Esophagus squamous epithelium (tissue), 5 donors: ENCODE measurements around the gene PLD2. TPM values are rescaled to one million over a fixed set of nuclear protein-coding genes. Genes with fewer than 3 reads are reported as not detected.
"Not testable (repeated sequence)": the region's sequence is repeated elsewhere in the genome, so short reads cannot be mapped to it uniquely, and the experiment has no call there.

Source experiments
- DNase-seq: peaks from one replicate; lab custom pipeline; 2025; lab: John Stamatoyannopoulos, UW
- H3K27ac ChIP-seq, 4 donors: fragments of 200-600 bp; sonication (generic); one replicate each; pipeline ENCODE4 v1.5.1; 2016 to 2019; ENCODE audit warnings: mild to moderate bottlenecking in 1 of 4
- H3K27me3 ChIP-seq, 4 donors: fragments of 200-600 bp; sonication (generic); 1 replicate in 3 of 4; 2 replicates in 1 of 4; pipeline versions ENCODE4 v1.5.1 to v1.6.0; 2017 to 2021; ENCODE audit warnings: antibody characterized with exemption in 1 of 4
- H3K36me3 ChIP-seq, 3 donors: fragments of 200-600 bp; sonication (generic); one replicate each; pipeline ENCODE4 v1.5.1; 2016 to 2019
- H3K4me1 ChIP-seq, 3 donors: fragments of 200-600 bp; sonication (generic); one replicate each; pipeline ENCODE4 v1.5.1; 2017 to 2019
- H3K4me3 ChIP-seq, 4 donors: fragments of 200-600 bp; sonication (generic); 1 replicate in 3 of 4; 2 replicates in 1 of 4; pipeline ENCODE4 v1.5.1; 2016 to 2019; ENCODE audit warnings: mild to moderate bottlenecking in 2 of 4, moderate library complexity in 1 of 4
- H3K9me3 ChIP-seq, 3 donors: fragments of 200-600 bp; sonication (generic); one replicate each; pipeline ENCODE4 v1.5.1; 2016 to 2019
- POLR2A ChIP-seq, 4 donors: fragments of 450-650 bp; IDR thresholded peaks; one replicate each; pipeline ENCODE4 v1.6.1; 2017; ENCODE audit warnings: antibody characterized with exemption in 4 of 4, mild to moderate bottlenecking in 4 of 4, moderate library complexity in 3 of 4
- WGBS, 2 donors: methylation state at CpG; one replicate each; pipeline ENCODE4 v1.1.5; 2018; 5-methylcytosine and 5-hydroxymethylcytosine counted together
- intact Hi-C: fragments of 100-400 bp; cut with DNase I; formaldehyde crosslinking; loops from one replicate; pipeline ENCODE4 v1.15.0; 2022
- total RNA-seq, 4 donors: library from RNA; depleted of rRNA; stranded (reverse); fragments of >200 nt; gene quantifications; one replicate each; pipeline ENCODE4 v1.1.0, GENCODE V29; 2016
- TF ChIP-seq, protein P1 (sequence below), 6 experiments: fragments of 450-650 bp in 4 of 6; fragments of 200-600 bp in 2 of 6; sonication (generic) in 2 of 6; IDR thresholded peaks; one replicate each; pipeline ENCODE4 v1.5.1; 2016 to 2019; ENCODE audit warnings: antibody characterized with exemption in 6 of 6, mild to moderate bottlenecking in 4 of 6, moderate library complexity in 4 of 6
- donor health status: DM: yes; HTN: yes; CAD: no.

Gene PLD2
- total RNA-seq, 4 donors from 2014 or later = 38.7 to 114 (median 86.7) TPM

DNA sequence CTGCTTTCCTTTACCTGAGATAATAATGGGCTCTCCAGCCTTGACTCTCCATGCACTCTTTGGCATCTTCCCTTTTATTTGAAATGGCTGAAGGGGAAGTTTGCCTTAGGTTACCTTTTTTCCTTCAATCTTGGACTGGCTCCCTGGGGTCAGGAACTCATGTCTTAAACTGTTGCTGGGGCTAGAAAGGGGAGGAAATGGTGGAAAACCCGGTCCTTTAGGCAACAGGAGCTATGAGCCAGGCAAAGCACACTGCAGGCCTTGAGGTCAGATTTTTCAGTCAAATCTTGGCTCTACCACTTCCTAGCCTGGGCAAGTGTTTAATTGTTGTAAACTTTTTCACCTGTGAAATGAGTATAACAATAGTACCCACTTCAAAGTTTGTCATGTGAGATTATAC lies 56.4 kb downstream of the PLD2 start:
- WGBS, 2 donors = 50 to 57% methylated on average over 1 of the region's 1 CpG
- Histone ChIP-seq H3K27me3 (no peaks in the 10 kb centered on the region), H3K36me3 (peaks cover 0 to 30% (median 0%) of the 10 kb centered on the region in 3 donors), H3K4me3 (no peak overlapping the region), H3K27ac (peak overlapping the region in 2 of 4 donors; percentile 8 to 39), H3K4me1 (peaks cover 15 to 74% (median 22%) of the 10 kb centered on the region in 3 donors), H3K9me3 (no peaks in the 10 kb centered on the region)
- intact Hi-C loops = no loop called here
- no peak for DNase-seq
- TF ChIP-seq POLR2A (IDR thresholded peaks at IDR 0.05) = no peak
- TF ChIP-seq, protein P1, sequence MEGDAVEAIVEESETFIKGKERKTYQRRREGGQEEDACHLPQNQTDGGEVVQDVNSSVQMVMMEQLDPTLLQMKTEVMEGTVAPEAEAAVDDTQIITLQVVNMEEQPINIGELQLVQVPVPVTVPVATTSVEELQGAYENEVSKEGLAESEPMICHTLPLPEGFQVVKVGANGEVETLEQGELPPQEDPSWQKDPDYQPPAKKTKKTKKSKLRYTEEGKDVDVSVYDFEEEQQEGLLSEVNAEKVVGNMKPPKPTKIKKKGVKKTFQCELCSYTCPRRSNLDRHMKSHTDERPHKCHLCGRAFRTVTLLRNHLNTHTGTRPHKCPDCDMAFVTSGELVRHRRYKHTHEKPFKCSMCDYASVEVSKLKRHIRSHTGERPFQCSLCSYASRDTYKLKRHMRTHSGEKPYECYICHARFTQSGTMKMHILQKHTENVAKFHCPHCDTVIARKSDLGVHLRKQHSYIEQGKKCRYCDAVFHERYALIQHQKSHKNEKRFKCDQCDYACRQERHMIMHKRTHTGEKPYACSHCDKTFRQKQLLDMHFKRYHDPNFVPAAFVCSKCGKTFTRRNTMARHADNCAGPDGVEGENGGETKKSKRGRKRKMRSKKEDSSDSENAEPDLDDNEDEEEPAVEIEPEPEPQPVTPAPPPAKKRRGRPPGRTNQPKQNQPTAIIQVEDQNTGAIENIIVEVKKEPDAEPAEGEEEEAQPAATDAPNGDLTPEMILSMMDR (IDR thresholded peaks at IDR 0.05) = no peak

DNA sequence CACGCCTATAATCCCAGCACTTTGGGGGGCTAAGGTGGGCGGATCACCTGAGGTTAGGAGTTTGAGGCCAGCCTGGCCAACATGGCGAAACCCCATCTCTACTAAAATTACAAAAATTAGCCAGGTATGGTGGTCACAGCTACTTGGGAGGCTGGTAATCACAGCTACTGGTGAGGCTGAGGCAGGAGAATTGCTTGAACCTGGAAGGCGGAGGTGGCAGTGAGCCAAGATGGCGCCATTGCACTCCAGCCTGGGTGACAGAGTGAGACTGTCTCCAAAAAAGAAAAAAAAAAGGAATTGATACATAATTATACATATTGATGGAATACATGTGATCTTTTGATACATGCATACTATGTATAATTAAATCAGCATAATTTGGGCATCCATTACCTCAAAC lies 60.6 kb downstream of the PLD2 start:
- H3K27ac ChIP-seq, DNase-seq, intact Hi-C loops, H3K4me3 ChIP-seq, H3K27me3 ChIP-seq, H3K9me3 ChIP-seq: not testable (repeated sequence)
- 72 to 85% methylated on average over 5 of the region's 5 CpGs for WGBS, 2 donors
- H3K4me1 ChIP-seq = peaks cover 0 to 38% (median 7%) of the 10 kb centered on the region in 3 donors
- peaks cover 0 to 52% (median 0%) of the 10 kb centered on the region in 3 donors for H3K36me3 ChIP-seq

DNA sequence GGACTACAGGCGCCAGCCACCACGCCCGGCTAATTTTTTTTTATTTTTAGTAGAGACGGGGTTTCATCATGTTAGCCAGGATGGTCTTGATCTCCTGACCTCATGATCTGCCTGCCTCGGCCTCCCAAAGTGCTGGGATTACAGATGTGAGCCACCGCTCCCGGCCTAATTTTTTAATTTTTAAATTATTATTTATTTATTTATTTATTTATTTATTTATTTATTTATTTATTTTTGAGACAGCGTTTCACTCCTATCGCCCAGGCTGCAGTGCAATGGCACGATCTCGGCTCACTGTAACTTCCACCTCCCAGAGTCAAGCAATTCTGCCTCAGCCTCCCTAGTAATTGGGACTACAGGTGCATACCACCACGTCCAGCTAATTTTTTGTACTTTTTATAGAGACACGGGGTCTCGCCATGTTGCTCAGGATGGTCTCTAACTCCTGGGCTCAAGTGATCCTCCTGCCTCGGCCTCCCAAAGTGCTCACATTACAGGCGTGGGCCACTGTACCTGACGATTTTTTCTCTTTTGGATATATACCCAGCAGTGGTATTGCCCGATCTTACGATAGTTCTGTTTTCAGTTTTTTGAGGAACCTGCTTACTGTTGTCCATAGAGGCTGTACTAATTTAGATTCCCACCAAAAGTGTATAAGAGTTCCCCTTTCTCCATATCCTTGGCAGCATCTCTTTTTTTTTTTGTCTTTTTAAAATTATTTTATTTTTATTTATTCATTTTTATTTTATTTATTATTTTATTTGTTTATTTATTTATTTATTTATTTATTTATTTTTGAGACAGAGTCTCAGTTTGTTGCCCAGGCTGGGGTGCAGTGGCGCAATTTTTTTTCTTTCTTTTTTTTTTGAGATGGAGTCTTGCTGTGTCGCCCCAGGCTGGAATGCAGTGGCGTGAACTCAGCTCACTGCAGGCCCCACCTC lies 62.4 kb downstream of the PLD2 start:
- Histone ChIP-seq H3K36me3 (peaks cover 0 to 63% (median 0%) of the 10 kb centered on the region in 3 donors), H3K4me1 (peaks cover 0 to 32% (median 0%) of the 10 kb centered on the region in 3 donors)
- intact Hi-C loops, DNase-seq, H3K4me3 ChIP-seq, H3K9me3 ChIP-seq, H3K27ac ChIP-seq, H3K27me3 ChIP-seq: not testable (repeated sequence)
- WGBS, 2 donors = 94 to 95% methylated on average over 22 of the region's 22 CpGs

DNA sequence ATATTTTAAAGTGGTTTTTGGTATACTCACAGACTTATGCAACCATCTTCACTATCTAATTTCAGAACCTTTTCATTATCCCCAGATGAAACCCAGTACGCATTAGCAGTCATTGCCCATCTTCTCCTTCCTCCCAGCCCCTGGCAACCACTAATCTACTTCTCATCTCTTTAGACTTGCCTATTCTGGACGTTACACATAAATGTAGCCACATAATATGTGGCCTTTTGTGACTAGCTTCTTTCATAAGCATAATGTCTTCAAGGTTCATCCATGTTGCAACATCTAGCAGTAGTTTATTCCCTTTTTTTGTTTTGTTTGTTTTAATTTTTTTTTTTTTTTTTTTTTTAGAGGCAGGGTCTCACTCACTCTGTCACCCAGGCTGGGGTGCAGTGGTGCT lies 63.9 kb downstream of the PLD2 start:
- Histone ChIP-seq H3K27ac (no peak overlapping the region), H3K4me3 (no peak overlapping the region), H3K27me3 (no peaks in the 10 kb centered on the region), H3K36me3 (peaks cover 0 to 72% (median 0%) of the 10 kb centered on the region in 3 donors), H3K9me3 (no peaks in the 10 kb centered on the region), H3K4me1 (peaks cover 0 to 24% (median 0%) of the 10 kb centered on the region in 3 donors)
- DNase-seq = no peak
- TF ChIP-seq, protein P1 (IDR thresholded peaks at IDR 0.05) = no peak
- no peak for TF ChIP-seq POLR2A (IDR thresholded peaks at IDR 0.05)
- WGBS, 2 donors = 73 to 77% methylated on average over 2 of the region's 2 CpGs
- intact Hi-C loops = no loop called here

DNA sequence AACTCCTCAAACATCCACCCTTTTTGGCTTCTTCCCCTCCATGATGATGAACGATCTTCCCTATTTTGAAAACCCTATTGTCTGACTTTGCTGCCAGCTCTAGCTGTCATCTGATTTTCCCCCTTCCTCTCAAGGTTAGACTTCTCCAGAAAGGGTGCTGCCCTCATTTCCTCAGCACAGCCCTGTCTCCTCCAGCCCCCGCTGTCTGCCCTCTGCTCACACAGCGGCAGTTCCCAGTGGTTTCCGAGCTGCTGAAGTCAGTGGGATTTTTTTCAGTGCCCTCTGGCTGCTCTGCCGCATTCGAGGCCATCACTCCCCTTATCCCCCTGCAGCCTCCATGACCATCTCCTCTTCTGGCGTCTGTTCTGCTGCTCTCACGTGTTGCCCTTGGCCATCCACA lies 65.8 kb downstream of the PLD2 start:
- no peak for DNase-seq
- H3K36me3 ChIP-seq = peaks cover 0 to 87% (median 5%) of the 10 kb centered on the region in 3 donors
- 53 to 55% methylated on average over 8 of the region's 8 CpGs for WGBS, 2 donors
- H3K27ac ChIP-seq = no peak overlapping the region
- no peak for TF ChIP-seq POLR2A (IDR thresholded peaks at IDR 0.05)
- TF ChIP-seq, protein P1 (IDR thresholded peaks at IDR 0.05) = no peak
- H3K4me1 ChIP-seq = peaks cover 0 to 26% (median 0%) of the 10 kb centered on the region in 3 donors
- no peak overlapping the region for H3K4me3 ChIP-seq
- no peaks in the 10 kb centered on the region for H3K27me3 ChIP-seq
- intact Hi-C loops = no loop called here
- no peaks in the 10 kb centered on the region for H3K9me3 ChIP-seq

Other genes starting within 250 kb of the PLD2 start
- gene GGT6, start 246.6 kb upstream of the PLD2 start, total RNA-seq = 100 to 1,000 TPM in 1 of 4 donors, 10 to 100 TPM in 3; 46.0 to 141 (median 68.5) TPM
- under 1 TPM; 0.41 to 0.76 (median 0.69) TPM for gene SMTNL2, start 222.6 kb upstream of the PLD2 start, total RNA-seq
- under 1 TPM in 1 of 4 donors, not detected in 3; 0.30 TPM for gene ALOX15, start 165.5 kb upstream of the PLD2 start, total RNA-seq
- gene PELP1, start 103.0 kb upstream of the PLD2 start, total RNA-seq = 10 to 100 TPM; 10.3 to 25.0 (median 14.7) TPM
- gene ARRB2, start 96.5 kb upstream of the PLD2 start, total RNA-seq = 10 to 100 TPM in 2 of 4 donors, 1 to 10 TPM in 2; 4.4 to 24.8 (median 10.1) TPM
- 10 to 100 TPM; 17.3 to 45.3 (median 29.7) TPM for gene MED11, start 75.7 kb upstream of the PLD2 start, total RNA-seq
- gene ZMYND15, start 67.3 kb upstream of the PLD2 start, total RNA-seq = 1 to 10 TPM in 2 of 4 donors, not detected in 2; 1.1 to 1.7 TPM
- 10 to 100 TPM; 15.2 to 28.2 (median 19.5) TPM for gene CXCL16, start 67.2 kb upstream of the PLD2 start, total RNA-seq
- gene TM4SF5, start 35.3 kb upstream of the PLD2 start, total RNA-seq = not detected
- gene VMO1, start 20.8 kb upstream of the PLD2 start, total RNA-seq = 1 to 10 TPM in 3 of 4 donors, not detected in 1; 1.3 to 5.2 (median 1.5) TPM
- 1 to 10 TPM in 3 of 4 donors, not detected in 1; 1.1 to 2.0 (median 1.1) TPM for gene GLTPD2, start 18.2 kb upstream of the PLD2 start, total RNA-seq
- gene PSMB6, start 11.0 kb upstream of the PLD2 start, total RNA-seq = 100 to 1,000 TPM; 154 to 216 (median 201) TPM
- gene MINK1, start 26.2 kb downstream of the PLD2 start, total RNA-seq = 100 to 1,000 TPM in 3 of 4 donors, 10 to 100 TPM in 1; 50.1 to 156 (median 117) TPM
- 1 to 10 TPM in 1 of 4 donors, under 1 TPM in 3; 0.27 to 2.7 (median 0.92) TPM for gene C17orf107, start 92.4 kb downstream of the PLD2 start, total RNA-seq
- under 1 TPM in 1 of 4 donors, not detected in 3; 0.57 TPM for gene CHRNE, start 95.9 kb downstream of the PLD2 start, total RNA-seq
- gene GP1BA, start 125.1 kb downstream of the PLD2 start, total RNA-seq = not detected
- 10 to 100 TPM; 29.3 to 54.2 (median 42.2) TPM for gene SLC25A11, start 132.9 kb downstream of the PLD2 start, total RNA-seq
- gene RNF167, start 133.1 kb downstream of the PLD2 start, total RNA-seq = 10 to 100 TPM; 42.3 to 57.4 (median 54.2) TPM
- 100 to 1,000 TPM; 520 to 970 (median 715) TPM for gene PFN1, start 141.4 kb downstream of the PLD2 start, total RNA-seq
- 1 to 10 TPM in 2 of 4 donors, under 1 TPM in 1, not detected in 1; 0.31 to 3.6 (median 1.5) TPM for gene ENO3, start 144.0 kb downstream of the PLD2 start, total RNA-seq
- gene SPAG7, start 160.7 kb downstream of the PLD2 start, total RNA-seq = 10 to 100 TPM; 34.5 to 48.8 (median 39.5) TPM
- 10 to 100 TPM in 3 of 4 donors, 1 to 10 TPM in 1; 6.9 to 19.6 (median 13.4) TPM for gene CAMTA2, start 180.5 kb downstream of the PLD2 start, total RNA-seq
- 1 to 10 TPM in 1 of 4 donors, under 1 TPM in 1, not detected in 2; 0.31 to 1.1 TPM for gene INCA1, start 190.4 kb downstream of the PLD2 start, total RNA-seq
- gene KIF1C, start 190.8 kb downstream of the PLD2 start, total RNA-seq = 10 to 100 TPM; 66.9 to 93.3 (median 81.7) TPM
- gene SLC52A1, start 228.3 kb downstream of the PLD2 start, total RNA-seq = 1 to 10 TPM in 2 of 4 donors, under 1 TPM in 2; 0.26 to 1.4 (median 1.1) TPM